Lung (tissue), 12 donors: Measurements from ENCODE around the gene ID2. TPM values are rescaled to one million over a fixed set of nuclear protein-coding genes. Genes with fewer than 3 reads are reported as not detected.

Experiments
- ATAC-seq: fragments of 200-7000 bp; cut with Tn5 transposase; one replicate; pipeline ENCODE4 v1.9.1; 2020; ENCODE audit warnings: moderate number of reproducible peaks; ENCODE audit not compliant: insufficient read depth, low FRiP score
- DNase-seq, 3 donors: peaks; one replicate each; pipeline ENCODE4 v3.0.0-alpha.2; 2013 to 2017
- H3K27ac ChIP-seq, 2 donors: one replicate each; pipeline ENCODE4 v1.5.1; 2013; ENCODE audit warnings: mild to moderate bottlenecking in 2 of 2, moderate library complexity in 2 of 2, control low read depth in 1 of 2, inconsistent platforms in 1 of 2, low read depth in 1 of 2, low read length in 1 of 2
- H3K27me3 ChIP-seq, 3 donors: one replicate each; pipeline ENCODE4 v1.5.1; 2013; ENCODE audit warnings: low read length in 2 of 3; ENCODE audit not compliant: control insufficient read depth in 3 of 3, insufficient read depth in 3 of 3
- H3K36me3 ChIP-seq, 4 donors: one replicate each; pipeline ENCODE4 v1.5.1; 2013; ENCODE audit warnings: low read length in 4 of 4, mild to moderate bottlenecking in 1 of 4, moderate library complexity in 1 of 4; ENCODE audit not compliant: control insufficient read depth in 4 of 4, insufficient read depth in 4 of 4
- H3K4me1 ChIP-seq, 5 donors: one replicate each; pipeline ENCODE4 v1.5.1; 2013; ENCODE audit warnings: low read length in 5 of 5, mild to moderate bottlenecking in 2 of 5, moderate library complexity in 1 of 5; ENCODE audit not compliant: control insufficient read depth in 5 of 5, insufficient read depth in 5 of 5
- H3K4me3 ChIP-seq: one replicate; pipeline ENCODE4 v1.5.1; 2013; ENCODE audit warnings: mild to moderate bottlenecking, control low read depth, moderate library complexity
- H3K9ac ChIP-seq, 2 donors: one replicate each; pipeline ENCODE4 v1.5.1; 2013; ENCODE audit warnings: low read length in 2 of 2, control low read depth in 1 of 2; ENCODE audit not compliant: insufficient read depth in 1 of 2
- H3K9me3 ChIP-seq, 4 donors: one replicate each; pipeline ENCODE4 v1.5.1; 2013; ENCODE audit warnings: low read length in 3 of 4, mild to moderate bottlenecking in 1 of 4, moderate library complexity in 1 of 4; ENCODE audit not compliant: control insufficient read depth in 4 of 4, insufficient read depth in 3 of 4
- CTCF ChIP-seq: IDR thresholded peaks from 2 replicates; pipeline ENCODE4 v1.5.1; 2012; ENCODE audit warnings: mild to moderate bottlenecking; ENCODE audit errors: control extremely low read depth, extremely low read depth
- WGBS, 2 donors: extraction: QIAGEN DNeasy Blood & Tissue Kit; methylation state at CpG; one replicate each; pipeline ENCODE4 v1.1.7; 2013; 5-methylcytosine and 5-hydroxymethylcytosine counted together
- polyA plus RNA-seq, 2 donors: library from polyadenylated mRNA; stranded (reverse); fragments of 200-250 nt; gene quantifications; one replicate each; pipeline ENCODE4 v1.2.1, GENCODE V29; 2013
- total RNA-seq, 2 donors: library from RNA; depleted of rRNA in 1 of 2; stranded (reverse); fragments of >200 nt in 1 of 2; gene quantifications; one replicate each; pipeline ENCODE4 v1.2.1, GENCODE V29; 2014 to 2021
- donor health status: control.
- donor health status: control.
- donor health status: Bipolar disorder and iron deficiency.
- donor health status: healthy.
- donor health status: DM: yes; HTN: yes; CAD: no.

ID2 gene
- total and polyA plus RNA-seq, 4 donors: 67.9 to 227 (median 133) TPM

GRCh38 chr2:8678731-8679566 lies 2.9 kb upstream of the ID2 start:
- DNase-seq: peak; percentile 96 to 98 (median 96)
- peaks cover 0 to 44% (median 9%) of the 10 kb centered on the region in 5 donors for H3K4me1 ChIP-seq

GRCh38 chr2:8679567-8679826 lies 2.4 kb upstream of the ID2 start:
- Histone ChIP-seq H3K9ac (peak overlapping the region; percentile 51 to 92), H3K27ac (peak overlapping the region; percentile 98 to 99), H3K27me3 (no peaks in the 10 kb centered on the region), H3K4me3 (peak overlapping the region; percentile 56), H3K9me3 (peaks cover 0 to 7% (median 2%) of the 10 kb centered on the region in 4 donors), H3K36me3 (peaks cover 0 to 20% (median 1%) of the 10 kb centered on the region in 4 donors), H3K4me1 (peaks cover 0 to 44% (median 9%) of the 10 kb centered on the region in 5 donors)
- ATAC-seq (no peak), DNase-seq (peak in 2 of 3 donors; percentile 73 to 75)
- TF ChIP-seq CTCF: no peak
- WGBS, 2 donors: 20 to 39% methylated on average over 8 of the region's 8 CpGs

More at GRCh38 chr2:8678731-8679566, 2.9 kb upstream of the ID2 start:
- ATAC-seq: peak; percentile 44
- no peaks in the 10 kb centered on the region for H3K27me3 ChIP-seq
- no peak for TF ChIP-seq CTCF
- peak overlapping the region; percentile 56 for H3K4me3 ChIP-seq
- 1% methylated on average over 66 to 91 of the region's 91 CpGs for WGBS, 2 donors
- peak overlapping the region; percentile 98 to 99 for H3K27ac ChIP-seq
- H3K9ac ChIP-seq: peak overlapping the region; percentile 51 to 92
- peaks cover 0 to 20% (median 1%) of the 10 kb centered on the region in 4 donors for H3K36me3 ChIP-seq
- H3K9me3 ChIP-seq: peaks cover 0 to 10% (median 2%) of the 10 kb centered on the region in 4 donors

- H3K4me1 ChIP-seq: peaks cover 0 to 44% (median 11%) of the 10 kb centered on the region in 5 donors
- WGBS, 2 donors: 33 to 65% methylated on average over 19 of the region's 19 CpGs
- no peak for TF ChIP-seq CTCF
- no peaks in the 10 kb centered on the region for H3K27me3 ChIP-seq
- DNase-seq (peak; percentile 70 to 82 (median 77)), ATAC-seq (no peak)
- H3K27ac ChIP-seq: peak overlapping the region; percentile 98 to 99
- no peak overlapping the region for H3K4me3 ChIP-seq
- peaks cover 0 to 20% (median 1%) of the 10 kb centered on the region in 4 donors for H3K36me3 ChIP-seq
- H3K9ac ChIP-seq: peak overlapping the region; percentile 51 to 92
- peaks cover 0 to 3% (median under 1%) of the 10 kb centered on the region in 4 donors for H3K9me3 ChIP-seq
These were observed 1.8 kb upstream of the ID2 start for GRCh38 chr2:8679827-8680731.
